ENCODE data around the gene DDOST. TPM values are rescaled to one million over a fixed set of nuclear protein-coding genes. Genes with fewer than 3 reads are reported as not detected.
"Not testable (repeated sequence)": the region's sequence is repeated elsewhere in the genome, so short reads cannot be mapped to it uniquely, and the experiment has no call there.

Gene DDOST
- total RNA-seq, 6 donors from 2014 or later = 54.5 to 212 (median 141) TPM

DNA sequence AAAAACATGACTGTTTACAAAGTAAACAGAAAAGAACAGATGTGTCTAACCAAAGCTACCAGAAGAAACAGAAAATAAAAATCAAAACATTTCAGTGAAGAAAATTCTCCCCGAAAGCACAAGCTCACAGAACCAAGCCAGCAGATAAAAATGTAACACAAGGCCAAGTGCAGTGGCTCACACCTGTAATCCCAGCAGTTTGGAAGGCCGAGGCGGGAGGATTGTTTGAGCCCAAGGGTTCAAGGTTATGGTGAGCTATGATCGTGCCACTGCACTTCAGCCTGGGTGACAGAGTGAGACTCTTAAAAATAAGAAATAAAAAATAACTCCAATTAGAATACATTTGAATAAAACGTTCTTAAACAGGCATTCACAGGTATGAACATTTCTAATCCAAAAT, 19.1 kb upstream of the DDOST start:
- Histone ChIP-seq H3K36me3 (peaks cover 0 to 17% (median 0%) of the 10 kb centered on the region in 4 donors), H3K4me3 (no peak overlapping the region), H3K4me1 (peaks cover 4 to 12% (median 7%) of the 10 kb centered on the region in 4 donors), H3K9me3 (no peaks in the 10 kb centered on the region), H3K27ac (no peak overlapping the region), H3K27me3 (no peaks in the 10 kb centered on the region)
- no peak for DNase-seq
- TF ChIP-seq, protein P1, sequence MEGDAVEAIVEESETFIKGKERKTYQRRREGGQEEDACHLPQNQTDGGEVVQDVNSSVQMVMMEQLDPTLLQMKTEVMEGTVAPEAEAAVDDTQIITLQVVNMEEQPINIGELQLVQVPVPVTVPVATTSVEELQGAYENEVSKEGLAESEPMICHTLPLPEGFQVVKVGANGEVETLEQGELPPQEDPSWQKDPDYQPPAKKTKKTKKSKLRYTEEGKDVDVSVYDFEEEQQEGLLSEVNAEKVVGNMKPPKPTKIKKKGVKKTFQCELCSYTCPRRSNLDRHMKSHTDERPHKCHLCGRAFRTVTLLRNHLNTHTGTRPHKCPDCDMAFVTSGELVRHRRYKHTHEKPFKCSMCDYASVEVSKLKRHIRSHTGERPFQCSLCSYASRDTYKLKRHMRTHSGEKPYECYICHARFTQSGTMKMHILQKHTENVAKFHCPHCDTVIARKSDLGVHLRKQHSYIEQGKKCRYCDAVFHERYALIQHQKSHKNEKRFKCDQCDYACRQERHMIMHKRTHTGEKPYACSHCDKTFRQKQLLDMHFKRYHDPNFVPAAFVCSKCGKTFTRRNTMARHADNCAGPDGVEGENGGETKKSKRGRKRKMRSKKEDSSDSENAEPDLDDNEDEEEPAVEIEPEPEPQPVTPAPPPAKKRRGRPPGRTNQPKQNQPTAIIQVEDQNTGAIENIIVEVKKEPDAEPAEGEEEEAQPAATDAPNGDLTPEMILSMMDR (IDR thresholded peaks at IDR 0.05) = no peak
- TF ChIP-seq POLR2A (IDR thresholded peaks at IDR 0.05) = no peak
- no peak for TF ChIP-seq POLR2AphosphoS5 (IDR thresholded peaks at IDR 0.05)
- no peak for TF ChIP-seq EP300 (IDR thresholded peaks at IDR 0.05)
- no peak for ATAC-seq (ENCODE audit: low FRiP score in 2 of 2)
- 90 to 92% methylated on average over 5 of the region's 5 CpGs for WGBS, 2 donors

DNA sequence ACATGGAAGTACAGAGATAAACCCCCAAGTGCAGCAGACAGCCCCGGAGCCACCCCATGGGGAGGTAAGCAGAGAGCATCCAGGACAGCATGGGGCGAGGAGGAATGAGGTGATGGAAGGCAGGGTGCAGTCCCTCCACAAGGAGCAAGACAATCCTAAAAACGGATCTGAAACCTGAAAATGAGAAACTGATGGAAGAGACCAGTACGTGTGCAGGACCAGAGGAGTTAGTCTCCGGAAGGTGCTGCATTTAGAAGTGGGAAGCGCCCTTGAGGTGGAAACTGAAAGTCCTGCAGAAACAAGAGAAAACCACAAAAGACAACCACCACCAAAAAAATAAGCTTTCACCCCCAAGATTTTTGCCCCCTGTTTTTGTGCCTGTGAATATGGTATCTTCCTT, 17.4 kb upstream of the DDOST start:
- Histone ChIP-seq H3K27me3 (no peaks in the 10 kb centered on the region), H3K27ac (no peak overlapping the region), H3K4me1 (peaks cover 4 to 12% (median 7%) of the 10 kb centered on the region in 4 donors), H3K9me3 (no peaks in the 10 kb centered on the region), H3K36me3 (peaks cover 0 to 18% (median 0%) of the 10 kb centered on the region in 4 donors), H3K4me3 (no peak overlapping the region)
- ATAC-seq (ENCODE audit: low FRiP score in 2 of 2) (no peak), DNase-seq (no peak)
- no peak for TF ChIP-seq POLR2A (IDR thresholded peaks at IDR 0.05)
- no peak for TF ChIP-seq EP300 (IDR thresholded peaks at IDR 0.05)
- TF ChIP-seq, protein P1 (IDR thresholded peaks at IDR 0.05) = no peak
- no peak for TF ChIP-seq POLR2AphosphoS5 (IDR thresholded peaks at IDR 0.05)
- WGBS, 2 donors = 60 to 70% methylated on average over 6 of the region's 6 CpGs

DNA sequence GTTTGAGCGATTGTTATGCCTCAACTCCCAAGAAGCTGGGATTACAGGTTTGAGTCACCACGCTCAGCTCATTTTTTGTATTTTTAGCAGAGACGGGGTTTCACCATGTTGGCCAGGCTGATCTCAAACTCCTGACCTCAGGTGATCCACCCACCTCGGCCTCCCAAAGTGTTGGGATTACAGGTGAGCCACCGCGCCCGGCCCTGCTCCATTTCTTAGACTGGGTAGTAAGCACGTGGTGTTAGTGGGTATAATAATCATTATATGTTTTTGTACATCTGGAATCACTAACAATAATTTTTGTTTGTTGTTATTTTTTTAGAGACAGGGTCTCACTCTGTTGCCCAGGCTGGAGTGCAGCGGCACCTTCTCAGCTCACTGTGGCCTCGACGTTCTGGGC, 12.5 kb upstream of the DDOST start:
- peaks cover 0 to 39% (median 0%) of the 10 kb centered on the region in 4 donors for H3K36me3 ChIP-seq
- H3K27me3 ChIP-seq; H3K4me1 ChIP-seq; H3K4me3 ChIP-seq; DNase-seq; H3K27ac ChIP-seq; ATAC-seq (ENCODE audit: low FRiP score in 2 of 2); H3K9me3 ChIP-seq: not testable (repeated sequence)
- WGBS, 2 donors = 89 to 95% methylated on average over 11 of the region's 11 CpGs

DNA sequence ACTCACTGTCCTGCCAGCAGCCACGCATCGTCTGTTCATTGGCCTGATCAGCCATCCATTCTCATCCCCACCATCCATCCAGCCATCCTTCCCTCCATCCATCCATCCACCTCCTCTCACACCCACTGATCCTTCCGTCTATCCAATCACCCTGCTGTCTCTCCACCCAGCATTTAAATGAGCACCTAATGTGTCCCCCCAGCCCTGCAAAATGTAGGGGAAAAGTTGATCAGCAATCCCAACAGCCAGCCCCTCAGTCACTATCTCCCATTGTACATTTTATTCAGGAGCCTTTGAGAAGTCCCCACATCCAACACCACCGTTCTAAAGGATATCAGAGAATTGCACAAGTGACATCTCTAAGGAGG, 11.1 kb upstream of the DDOST start:
- ATAC-seq (ENCODE audit: low FRiP score in 2 of 2) (no peak), DNase-seq (no peak)
- Histone ChIP-seq H3K27me3 (no peaks in the 10 kb centered on the region), H3K4me3 (no peak overlapping the region), H3K4me1 (no peaks in the 10 kb centered on the region), H3K9me3 (no peaks in the 10 kb centered on the region), H3K27ac (no peak overlapping the region), H3K36me3 (peaks cover 0 to 31% (median 0%) of the 10 kb centered on the region in 4 donors)
- no peak for TF ChIP-seq POLR2AphosphoS5 (IDR thresholded peaks at IDR 0.05)
- TF ChIP-seq, protein P1 (IDR thresholded peaks at IDR 0.05) = no peak
- no peak for TF ChIP-seq POLR2A (IDR thresholded peaks at IDR 0.05)
- TF ChIP-seq EP300 (IDR thresholded peaks at IDR 0.05) = no peak
- 91 to 94% methylated on average over 4 of the region's 4 CpGs for WGBS, 2 donors

DNA sequence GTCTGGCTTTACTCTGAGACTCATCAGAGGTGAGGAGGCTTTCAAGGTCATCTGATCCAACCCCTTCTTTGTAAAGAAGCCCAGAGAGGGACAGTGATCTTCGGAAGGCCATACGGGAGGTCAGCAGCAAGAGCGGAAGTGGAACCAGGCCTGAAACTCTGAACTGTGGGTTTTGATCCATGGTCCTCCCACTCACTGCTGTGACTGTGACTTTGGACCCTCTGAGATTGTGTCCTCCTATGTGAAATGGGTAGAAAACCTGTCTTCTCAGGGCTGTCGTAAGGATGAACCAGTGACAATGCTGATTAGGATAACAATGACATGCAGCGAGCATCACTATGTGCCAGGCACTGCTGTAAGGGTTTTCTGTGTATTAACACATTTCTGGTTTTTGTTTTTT, 9.8 kb upstream of the DDOST start:
- no peaks in the 10 kb centered on the region for H3K4me1 ChIP-seq
- TF ChIP-seq EP300 (IDR thresholded peaks at IDR 0.05) (no peak), POLR2A (IDR thresholded peaks at IDR 0.05) (no peak), POLR2AphosphoS5 (IDR thresholded peaks at IDR 0.05) (no peak)
- TF ChIP-seq, protein P1 (IDR thresholded peaks at IDR 0.05) = no peak
- no peaks in the 10 kb centered on the region for H3K9me3 ChIP-seq
- WGBS, 2 donors = 93 to 95% methylated on average over 5 of the region's 5 CpGs
- no peak overlapping the region for H3K27ac ChIP-seq
- DNase-seq (no peak), ATAC-seq (ENCODE audit: low FRiP score in 2 of 2) (no peak)
- no peak overlapping the region for H3K4me3 ChIP-seq
- H3K27me3 ChIP-seq = no peaks in the 10 kb centered on the region
- peaks cover 0 to 28% (median 0%) of the 10 kb centered on the region in 4 donors for H3K36me3 ChIP-seq
